GM23248 (cell line): ENCODE results near the gene CHN1. TPM values are rescaled to one million over a fixed set of nuclear protein-coding genes. Genes with fewer than 3 reads are reported as not detected.

Experiments used
- DNase-seq: peaks from one replicate; pipeline ENCODE4 v3.0.0-alpha.2; 2015
- H2AFZ ChIP-seq: fragments of 200-600 bp; sonication (generic); 2 replicates; pipeline ENCODE4 v1.6.1; 2016; ENCODE audit warnings: antibody characterized with exemption
- H3F3A ChIP-seq: fragments of 200-600 bp; sonication (generic); 2 replicates; pipeline ENCODE4 v1.6.1; 2016; ENCODE audit warnings: mild to moderate bottlenecking, antibody characterized with exemption, mixed run types; ENCODE audit not compliant: insufficient read depth
- H3K27ac ChIP-seq: fragments of 200-600 bp; sonication (generic); 2 replicates; pipeline ENCODE4 v1.5.1; 2016; ENCODE audit warnings: mild to moderate bottlenecking
- H3K27me3 ChIP-seq: fragments of 200-600 bp; sonication (generic); replicated peaks from 2 replicates; pipeline ENCODE4 v1.6.1; 2016; ENCODE audit warnings: mild to moderate bottlenecking; ENCODE audit not compliant: insufficient read depth
- H3K36me3 ChIP-seq: fragments of 200-600 bp; sonication (generic); 2 replicates; pipeline ENCODE4 v1.6.1; 2016; ENCODE audit warnings: low read depth, mild to moderate bottlenecking
- H3K4me1 ChIP-seq: fragments of 200-600 bp; sonication (generic); 2 replicates; pipeline ENCODE4 v1.6.1; 2016; ENCODE audit warnings: mild to moderate bottlenecking; ENCODE audit not compliant: insufficient read depth
- H3K4me2 ChIP-seq: fragments of 200-600 bp; sonication (generic); one replicate; pipeline ENCODE4 v1.6.1; 2016; ENCODE audit warnings: mild to moderate bottlenecking; ENCODE audit not compliant: unreplicated experiment
- H3K4me3 ChIP-seq: fragments of 200-600 bp; sonication (generic); 2 replicates; pipeline ENCODE4 v1.5.1; 2016; ENCODE audit warnings: mild to moderate bottlenecking
- H3K79me2 ChIP-seq: fragments of 200-600 bp; sonication (generic); 2 replicates; pipeline ENCODE4 v1.6.1; 2016; ENCODE audit warnings: mild to moderate bottlenecking; ENCODE audit not compliant: insufficient read depth
- H3K9ac ChIP-seq: fragments of 200-600 bp; sonication (generic); 2 replicates; pipeline ENCODE4 v1.6.1; 2016; ENCODE audit warnings: mild to moderate bottlenecking
- H3K9me2 ChIP-seq: fragments of 200-600 bp; sonication (generic); 2 replicates; pipeline ENCODE4 v1.6.1; 2016; ENCODE audit warnings: mixed run types, mild to moderate bottlenecking, moderate library complexity; ENCODE audit not compliant: insufficient read depth
- H3K9me3 ChIP-seq: fragments of 200-600 bp; sonication (generic); one replicate; pipeline ENCODE4 v1.6.1; 2017; ENCODE audit warnings: low read depth
- H4K20me1 ChIP-seq: fragments of 200-600 bp; sonication (generic); 2 replicates; pipeline ENCODE4 v1.6.0; 2016; ENCODE audit not compliant: insufficient read depth
- EZH2 ChIP-seq: fragments of 200-600 bp; sonication (generic); IDR thresholded peaks from 2 replicates; pipeline ENCODE4 v1.6.1; 2018; ENCODE audit warnings: antibody characterized with exemption, mild to moderate bottlenecking; ENCODE audit not compliant: insufficient read depth, poor library complexity, severe bottlenecking
- EZH2phosphoT487 ChIP-seq: fragments of 200-600 bp; sonication (generic); IDR thresholded peaks from 2 replicates; pipeline ENCODE4 v1.6.1; 2018; ENCODE audit warnings: antibody characterized with exemption, moderate library complexity, mild to moderate bottlenecking, low read depth; ENCODE audit not compliant: insufficient read depth
- WGBS, 2 experiments: methylation state at CpG; one replicate each; pipeline ENCODE4 v1.1.6; 2015 to 2017; ENCODE audit warnings: low lambda C conversion rate in 2 of 2, low coverage in 1 of 2; ENCODE audit errors: missing lambda C conversion rate in 2 of 2; 5-methylcytosine and 5-hydroxymethylcytosine counted together
- in situ Hi-C: fragments of 300-500 bp; cut with MboI; formaldehyde crosslinking; loops from 2 replicates; pipeline ENCODE4 v1.15.0; 2020
- polyA plus RNA-seq: library from polyadenylated mRNA; unstranded; fragments of >200 nt; fragmentation: Nextera tagmentation; extraction: Ambion mirVana; gene quantifications from 2 replicates; pipeline ENCODE4 v1.2.1, GENCODE V29; 2016
- total RNA-seq: library from RNA; depleted of rRNA; stranded (reverse); fragments of >200 nt; shearing (Covaris generic); gene quantifications from 2 replicates; pipeline ENCODE4 v1.2.3, GENCODE V29; 2014

The CHN1 gene
- total and polyA plus RNA-seq, 2 experiments from 2014 or later = 115 to 130 TPM

GRCh38 chr2:174788291-174788929 lies 216.8 kb downstream of the CHN1 start:
- 49 to 65% methylated on average over 9 to 15 of the region's 15 CpGs for WGBS, 2 experiments
- peak; percentile 53 for DNase-seq
- peaks cover 51% of the 10 kb centered on the region for H3K4me1 ChIP-seq
- no peaks in the 10 kb centered on the region for H4K20me1 ChIP-seq
- H3K4me3 ChIP-seq = no peak overlapping the region
- peak overlapping the region; percentile 81 for H3K9ac ChIP-seq
- peak overlapping the region; percentile 68 for H3K4me2 ChIP-seq
- in situ Hi-C loops = no loop called here
- no peaks in the 10 kb centered on the region for H3K9me3 ChIP-seq
- H2AFZ ChIP-seq = peak overlapping the region; percentile 57
- H3K79me2 ChIP-seq = no peaks in the 10 kb centered on the region
- H3K27ac ChIP-seq = peak overlapping the region; percentile 98
- H3K9me2 ChIP-seq = no peaks in the 10 kb centered on the region
- H3K27me3 ChIP-seq = no peaks in the 10 kb centered on the region
- peaks cover 49% of the 10 kb centered on the region for H3F3A ChIP-seq
- H3K36me3 ChIP-seq = no peaks in the 10 kb centered on the region
- TF ChIP-seq EZH2 (no peak), EZH2phosphoT487 (no peak)

GRCh38 chr2:174787487-174788205 lies 217.5 kb downstream of the CHN1 start:
- H3K9ac ChIP-seq = peak overlapping the region; percentile 81
- peak overlapping the region; percentile 98 for H3K27ac ChIP-seq
- no peaks in the 10 kb centered on the region for H3K9me3 ChIP-seq
- H2AFZ ChIP-seq = peak overlapping the region; percentile 58
- 22 to 23% methylated on average over 5 of the region's 5 CpGs for WGBS, 2 experiments
- TF ChIP-seq EZH2phosphoT487 (no peak), EZH2 (no peak)
- H3F3A ChIP-seq = peaks cover 42% of the 10 kb centered on the region
- no peaks in the 10 kb centered on the region for H4K20me1 ChIP-seq
- in situ Hi-C loops = no loop called here
- H3K9me2 ChIP-seq = no peaks in the 10 kb centered on the region
- DNase-seq = peak; percentile 99
- H3K36me3 ChIP-seq = no peaks in the 10 kb centered on the region
- peaks cover 43% of the 10 kb centered on the region for H3K4me1 ChIP-seq
- H3K27me3 ChIP-seq = no peaks in the 10 kb centered on the region
- H3K4me3 ChIP-seq = peak overlapping the region; percentile 11; the same call in 1 of the 2 replicates
- H3K79me2 ChIP-seq = no peaks in the 10 kb centered on the region
- H3K4me2 ChIP-seq = peak overlapping the region; percentile 68

GRCh38 chr2:174786066-174786725 lies 219.0 kb downstream of the CHN1 start:
- H3K4me1 ChIP-seq = peaks cover 42% of the 10 kb centered on the region
- peak; percentile 89 for DNase-seq
- no peaks in the 10 kb centered on the region for H3K36me3 ChIP-seq
- H3K4me3 ChIP-seq = peak overlapping the region; percentile 12
- peak overlapping the region; percentile 98 for H3K27ac ChIP-seq
- WGBS, 2 experiments = 31 to 33% methylated on average over 8 of the region's 8 CpGs
- peak overlapping the region; percentile 52 for H3K4me2 ChIP-seq
- no peaks in the 10 kb centered on the region for H4K20me1 ChIP-seq
- H3K9ac ChIP-seq = peak overlapping the region; percentile 81
- no peaks in the 10 kb centered on the region for H3K9me2 ChIP-seq
- in situ Hi-C loops = no loop called here
- H3K9me3 ChIP-seq = no peaks in the 10 kb centered on the region
- H3K79me2 ChIP-seq = no peaks in the 10 kb centered on the region
- H2AFZ ChIP-seq = peak overlapping the region; percentile 56
- H3F3A ChIP-seq = peaks cover 41% of the 10 kb centered on the region
- TF ChIP-seq EZH2phosphoT487 (no peak), EZH2 (no peak)
- no peaks in the 10 kb centered on the region for H3K27me3 ChIP-seq

GRCh38 chr2:174785481-174785880 lies 219.7 kb downstream of the CHN1 start:
- Histone ChIP-seq H3K9ac (peak overlapping the region; percentile 81), H3K4me1 (peaks cover 43% of the 10 kb centered on the region), H3K27ac (peak overlapping the region; percentile 98), H3K9me2 (no peaks in the 10 kb centered on the region), H3K36me3 (no peaks in the 10 kb centered on the region), H3K4me3 (0 out of 2 replicates have a peak overlapping the region, but pooled peaks have one; percentile 12), H3K9me3 (no peaks in the 10 kb centered on the region), H3F3A (peaks cover 41% of the 10 kb centered on the region), H2AFZ (peak overlapping the region; percentile 56), H3K79me2 (no peaks in the 10 kb centered on the region), H3K4me2 (peak overlapping the region; percentile 52), H3K27me3 (no peaks in the 10 kb centered on the region), H4K20me1 (no peaks in the 10 kb centered on the region)
- 88% methylated on average over 3 of the region's 3 CpGs for WGBS, 2 experiments
- TF ChIP-seq EZH2phosphoT487 (no peak), EZH2 (no peak)
- in situ Hi-C loops = no loop called here
- peak; percentile 71 for DNase-seq
